CD4-positive, alpha-beta T cell treated with Interleukin-4 for 4 hours (primary cell): ENCODE results near the gene CCDC182.

ENCODE experiments used
- DNase-seq: peaks from one replicate; pipeline ENCODE4 v3.0.0-alpha.2; 2020

CCDC182 gene

GRCh38 chr17:57745242-57745641 is at the start of gene CCDC182:
CCDC182 (minus strand) TSS chr17:57745299; CDS start chr17:57745272, 27 bp downstream.
- DNase-seq, result no peak

DNA sequence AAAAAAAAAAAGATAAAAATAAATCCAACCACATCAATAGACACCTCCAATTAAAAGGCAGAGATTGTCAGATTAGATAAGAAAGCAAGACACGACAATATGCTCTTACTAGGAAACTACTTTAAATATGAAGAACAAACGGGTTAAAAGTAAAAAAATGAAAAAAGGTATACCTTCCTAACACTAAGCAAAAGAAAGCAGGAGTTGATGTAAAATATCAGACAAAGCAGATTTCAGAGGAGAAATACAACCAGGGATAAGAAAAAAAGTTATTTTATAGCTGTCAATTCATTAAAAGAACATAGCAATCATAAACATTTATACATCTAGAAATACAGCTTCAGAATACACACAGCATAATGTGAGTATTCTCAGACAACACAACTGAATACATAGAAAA is 49.7 kb upstream of the CCDC182 start:
- no peak for DNase-seq

DNA sequence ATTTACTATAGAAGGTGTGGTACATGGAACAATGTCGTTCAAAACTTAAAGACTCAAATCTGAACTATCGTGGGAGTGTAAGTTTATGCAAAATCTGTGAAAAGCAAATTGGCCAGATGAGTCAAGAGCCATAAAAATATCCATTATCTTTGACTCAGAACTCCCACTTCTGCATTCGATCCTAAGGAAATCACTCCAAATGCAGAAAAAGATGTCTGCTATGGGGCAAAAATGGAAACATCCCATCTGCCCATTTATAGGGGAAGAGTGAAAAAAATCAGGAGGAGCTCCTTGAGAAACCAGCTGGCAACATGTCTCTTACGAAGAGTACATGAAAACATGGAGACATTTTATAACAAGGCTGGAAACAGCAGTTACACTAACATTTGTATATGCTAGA is 43.6 kb upstream of the CCDC182 start:
- no peak for DNase-seq

- no peak for DNase-seq
Observed at GRCh38 chr17:57785022-57785421, 39.9 kb upstream of the CCDC182 start.

DNA sequence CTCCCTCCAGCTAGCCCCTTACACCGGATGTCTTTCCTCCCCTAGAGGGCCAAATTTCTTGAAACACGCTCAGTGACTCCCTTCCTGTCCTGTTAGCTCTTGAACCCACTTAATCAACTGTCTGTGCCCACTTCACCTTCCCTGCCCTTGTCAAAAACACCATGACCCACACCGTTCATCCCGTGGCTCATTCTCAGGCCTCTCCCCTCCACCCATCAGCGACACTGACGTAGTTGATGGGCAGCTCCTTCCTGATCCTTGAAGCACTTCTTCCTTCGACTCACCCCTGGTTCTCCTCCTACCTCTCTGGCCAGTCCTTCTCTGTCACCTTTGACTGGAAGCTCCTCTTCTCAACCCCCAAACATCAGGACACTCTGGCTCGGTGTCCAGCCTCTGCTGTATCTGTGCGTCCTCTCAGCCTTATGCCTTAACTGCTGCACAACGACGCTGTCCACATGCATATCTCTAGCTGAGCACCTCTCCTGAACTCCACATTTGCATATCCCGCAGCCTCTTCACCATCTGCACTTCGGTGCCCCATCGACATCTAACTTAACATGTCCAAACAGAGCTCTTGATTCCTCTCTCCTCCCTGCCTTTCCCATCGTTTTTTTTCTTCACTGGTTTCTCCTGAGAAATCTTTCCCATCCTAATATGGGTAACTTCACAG is 39.3 kb upstream of the CCDC182 start:
- no peak for DNase-seq

- peak; percentile 40 for DNase-seq
Observed at GRCh38 chr17:57783338-57783742, 38.2 kb upstream of the CCDC182 start.

DNA sequence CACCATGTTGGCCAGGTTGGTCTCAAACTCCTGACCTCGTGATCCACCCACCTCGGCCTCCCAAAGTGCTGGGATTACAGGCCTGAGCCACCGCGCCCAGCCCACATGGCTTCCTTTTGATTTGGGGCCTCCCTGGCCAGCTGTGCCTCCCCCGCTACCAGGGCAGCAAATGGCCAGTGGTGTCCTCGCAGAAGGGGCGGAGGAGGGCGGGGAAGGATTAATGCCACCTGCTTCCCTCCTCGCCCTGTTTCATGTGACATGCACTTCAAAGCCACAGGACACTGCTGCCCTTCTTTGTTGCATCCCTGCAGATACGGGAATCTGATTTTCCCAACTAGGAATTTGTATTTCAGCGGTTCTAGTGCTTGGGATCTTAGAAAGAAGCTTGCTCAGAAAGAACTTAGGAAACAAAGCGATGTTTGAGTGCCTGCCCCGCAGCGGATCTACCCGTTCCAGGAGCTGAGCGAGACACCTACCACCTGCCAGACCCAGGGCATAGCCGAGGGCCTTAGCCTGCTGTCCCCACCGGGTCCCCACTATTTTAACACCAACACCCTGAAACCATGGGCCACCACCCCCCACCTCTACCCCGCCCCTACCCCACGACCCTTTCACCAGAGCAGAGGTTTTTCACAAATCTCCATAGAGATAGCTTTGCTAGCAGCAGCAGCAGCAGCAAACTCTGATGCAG is 37.7 kb upstream of the CCDC182 start:
- no peak for DNase-seq

DNA sequence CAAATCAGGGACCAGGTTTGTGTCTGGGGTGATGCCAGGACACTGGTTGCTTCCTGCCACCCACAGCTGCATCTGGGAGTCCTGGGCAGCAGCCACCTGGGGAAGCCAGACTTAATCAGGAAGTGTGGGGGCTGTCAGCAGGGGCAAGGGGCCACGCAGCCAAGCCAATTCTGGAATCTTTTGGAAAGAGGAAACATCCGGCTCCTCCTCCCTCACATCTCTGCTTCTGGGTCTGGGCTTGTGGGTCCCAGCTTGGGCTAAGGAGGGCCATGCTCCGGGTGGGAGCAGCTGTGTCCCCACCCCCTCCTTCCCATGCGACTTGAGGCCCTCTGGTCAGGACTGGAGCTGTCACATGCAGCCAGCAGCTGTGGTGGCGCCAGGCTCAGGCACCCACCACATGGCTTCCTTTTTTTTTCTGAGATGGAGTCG is 37.0 kb upstream of the CCDC182 start:
- DNase-seq, result no peak

DNA sequence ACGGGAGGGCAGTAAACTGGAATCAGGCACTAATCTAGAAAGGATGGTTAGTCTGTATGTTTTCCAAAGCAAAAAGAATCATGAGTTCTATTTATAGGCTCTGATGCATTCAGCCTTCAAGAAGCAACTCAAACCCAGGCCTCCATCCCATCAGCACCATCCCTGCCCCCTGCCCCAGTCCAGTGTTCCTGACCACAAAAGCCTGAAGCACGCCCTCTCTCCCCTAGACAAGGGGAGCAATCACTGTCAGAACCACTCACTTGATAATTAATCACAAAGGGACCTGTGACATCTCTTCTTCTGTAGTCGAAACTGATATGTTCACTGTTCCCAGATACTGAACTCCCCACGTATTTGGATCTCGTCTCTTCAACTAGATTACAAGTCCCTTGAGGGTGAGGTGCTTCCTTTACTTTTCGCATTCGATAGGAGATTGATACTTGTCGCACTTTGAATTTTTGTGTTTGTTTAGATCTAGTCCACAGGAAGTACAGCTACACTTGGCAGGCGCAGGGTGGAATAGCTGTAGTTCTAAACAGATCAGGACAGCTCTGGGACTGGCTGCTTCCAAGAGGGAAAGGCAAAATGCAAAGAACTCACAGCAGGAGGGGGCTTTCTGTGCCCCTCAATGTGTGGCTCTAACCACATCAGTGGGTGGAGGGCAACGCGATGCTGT is 36.4 kb upstream of the CCDC182 start:
- no peak for DNase-seq

- DNase-seq, result no peak
Observed at GRCh38 chr17:57779706-57780105, 34.6 kb upstream of the CCDC182 start.

DNA sequence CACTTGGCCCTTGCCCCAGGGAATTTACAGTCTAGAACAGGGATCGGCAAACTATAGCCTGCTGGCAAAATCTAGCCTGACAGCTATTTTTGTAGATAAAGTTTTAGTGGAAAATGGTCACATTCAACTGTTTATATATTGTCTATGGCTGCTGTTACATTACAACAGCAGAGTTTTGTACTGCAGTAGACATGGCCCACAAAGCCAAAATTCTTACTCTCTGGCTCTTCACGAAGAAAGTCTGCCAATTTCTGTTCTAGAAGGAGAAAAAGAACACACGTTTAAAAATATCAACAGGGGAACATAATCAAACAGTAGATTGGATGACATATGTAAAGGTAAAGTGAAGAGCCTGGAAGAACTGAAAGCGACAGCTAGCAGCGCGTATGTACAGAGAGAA is 33.2 kb upstream of the CCDC182 start:
- DNase-seq, result no peak

GRCh38 chr17:57776366-57776765 is 31.3 kb upstream of the CCDC182 start:
- DNase-seq, result no peak

DNA sequence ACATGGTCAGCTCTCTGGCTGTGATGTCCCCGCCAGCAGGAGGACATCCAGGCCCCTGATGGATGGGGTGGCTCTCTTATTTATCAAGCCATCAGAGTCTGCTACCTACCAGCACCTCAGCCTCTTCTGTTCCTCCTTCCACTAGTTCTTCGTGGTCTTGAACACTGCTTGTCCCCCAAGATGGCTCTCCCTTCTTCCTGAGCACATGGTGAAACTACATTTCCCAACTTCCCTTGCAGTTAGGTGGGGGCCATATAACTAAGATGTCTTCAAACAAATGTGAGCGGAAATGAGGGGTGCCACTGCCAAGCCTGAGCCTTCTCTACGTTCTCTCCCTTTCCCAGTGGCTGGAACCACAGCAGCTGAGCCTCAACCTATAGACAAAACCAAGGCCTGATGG is 29.8 kb upstream of the CCDC182 start:
- DNase-seq, result no peak

DNA sequence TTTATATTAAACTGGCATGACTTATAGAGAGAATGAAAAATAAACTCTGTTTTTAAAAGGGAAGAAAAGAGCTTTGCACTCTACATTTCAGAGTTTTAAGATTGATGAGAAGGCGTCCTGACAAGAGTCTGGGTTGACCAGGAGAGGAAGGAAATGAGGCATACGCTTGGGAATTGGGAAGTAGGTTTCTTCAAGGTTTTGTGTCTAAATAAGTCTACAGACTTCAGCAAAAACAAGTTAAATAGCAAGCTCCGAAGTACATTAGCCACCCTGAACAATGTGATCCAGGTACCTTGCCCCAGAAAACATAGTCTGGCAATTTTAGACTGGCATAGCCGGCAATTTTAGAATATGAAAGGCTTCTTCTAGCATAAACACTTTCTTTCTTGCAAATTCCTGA is 28.5 kb upstream of the CCDC182 start:
- DNase-seq, result no peak

- no peak for DNase-seq
Observed at GRCh38 chr17:57772774-57773173, 27.7 kb upstream of the CCDC182 start.

- no peak for DNase-seq
Observed at GRCh38 chr17:57767561-57767960, 22.5 kb upstream of the CCDC182 start.

DNA sequence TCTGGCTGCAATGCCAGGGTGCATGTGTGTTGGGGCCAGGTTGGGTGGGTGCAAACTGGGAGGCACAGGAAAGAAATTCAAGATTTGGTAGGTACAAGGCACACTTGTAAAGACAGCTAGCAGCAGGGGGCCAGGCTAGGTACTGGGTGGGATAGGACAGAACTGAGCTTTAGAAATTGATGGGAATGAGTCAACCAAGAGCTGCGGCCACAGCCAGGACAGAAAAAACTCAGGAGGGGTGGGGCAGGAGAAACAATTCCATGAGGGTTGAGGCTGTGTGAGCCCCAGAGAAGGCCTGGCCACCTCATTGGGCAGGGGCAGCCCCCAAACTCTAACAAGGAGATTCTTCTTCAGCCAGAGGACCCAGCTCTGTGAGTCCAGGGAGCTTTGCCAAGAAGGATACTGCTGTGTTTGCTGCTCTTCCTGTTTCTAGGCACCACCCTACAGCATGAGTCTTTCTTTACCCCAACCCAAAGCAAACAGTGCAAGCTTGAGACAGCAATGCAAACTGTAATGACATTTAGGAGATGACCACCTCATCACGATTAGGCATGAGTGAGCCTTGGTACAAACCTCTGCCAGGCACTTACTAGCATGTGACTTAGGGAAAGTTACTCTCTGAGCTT is 21.3 kb upstream of the CCDC182 start:
- DNase-seq, result no peak

DNA sequence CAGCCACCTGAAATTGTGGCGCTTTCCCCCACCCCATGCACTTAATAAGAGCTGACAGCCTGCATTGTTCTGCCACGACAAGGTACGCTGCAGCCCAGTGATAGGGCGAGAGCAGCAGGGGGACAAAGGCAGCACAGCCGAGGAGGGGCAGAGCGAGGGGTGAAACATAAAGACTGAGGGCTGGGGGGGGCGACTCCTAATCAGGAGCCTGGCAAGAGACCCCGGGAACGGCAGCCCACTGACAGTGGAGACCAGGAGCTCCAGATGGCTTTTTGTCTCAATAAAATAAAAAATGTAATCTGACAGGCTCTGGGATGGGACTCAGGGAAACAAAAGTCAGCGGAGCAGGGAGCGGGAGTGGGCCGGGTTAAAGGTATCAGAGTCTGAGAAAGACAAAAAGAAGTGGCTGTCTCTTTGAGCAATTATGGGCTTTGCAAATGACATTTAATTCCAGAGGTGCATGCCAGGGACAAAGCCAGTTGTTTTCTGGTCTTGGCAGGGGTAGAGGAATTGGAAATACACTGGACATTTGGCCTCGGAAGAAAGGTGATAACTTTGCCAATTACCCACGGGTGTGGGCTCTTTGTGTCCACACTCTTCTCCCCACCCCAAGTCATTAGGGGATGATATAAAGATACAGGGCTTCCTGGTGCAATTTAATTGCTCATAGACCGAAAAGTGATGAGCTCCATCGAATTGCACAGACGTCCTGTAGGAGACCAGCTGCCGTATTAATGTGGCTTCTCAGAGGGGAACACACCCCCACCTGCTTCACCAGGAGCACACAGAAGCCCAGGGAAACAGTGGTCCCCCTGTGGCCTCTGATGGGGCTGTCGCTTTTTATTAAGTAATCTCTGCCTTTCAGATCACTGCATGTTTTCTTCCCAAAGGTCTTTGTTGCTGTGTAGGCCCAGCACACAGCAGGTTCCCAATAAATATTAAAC is 17.6 kb upstream of the CCDC182 start:
- no peak for DNase-seq

DNA sequence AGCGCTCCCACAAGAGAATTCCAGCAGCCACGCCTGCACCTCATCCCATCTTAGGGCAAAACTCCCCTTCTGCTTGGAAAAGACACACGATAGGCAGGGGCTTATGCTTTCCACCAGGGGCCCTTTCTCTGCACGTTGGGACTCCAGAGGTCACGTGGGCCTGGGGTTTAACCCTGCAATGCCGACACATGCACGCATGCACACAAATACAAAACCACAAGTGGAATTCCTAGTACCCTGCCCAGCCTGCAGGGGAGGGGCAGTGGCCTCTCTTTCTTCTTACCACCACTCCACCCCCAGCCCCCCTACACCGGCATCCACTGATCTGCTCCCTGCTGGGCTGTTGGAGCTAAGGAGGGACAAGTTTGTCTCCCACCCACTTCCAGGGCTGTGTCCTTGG is 16.8 kb upstream of the CCDC182 start:
- no peak for DNase-seq

DNA sequence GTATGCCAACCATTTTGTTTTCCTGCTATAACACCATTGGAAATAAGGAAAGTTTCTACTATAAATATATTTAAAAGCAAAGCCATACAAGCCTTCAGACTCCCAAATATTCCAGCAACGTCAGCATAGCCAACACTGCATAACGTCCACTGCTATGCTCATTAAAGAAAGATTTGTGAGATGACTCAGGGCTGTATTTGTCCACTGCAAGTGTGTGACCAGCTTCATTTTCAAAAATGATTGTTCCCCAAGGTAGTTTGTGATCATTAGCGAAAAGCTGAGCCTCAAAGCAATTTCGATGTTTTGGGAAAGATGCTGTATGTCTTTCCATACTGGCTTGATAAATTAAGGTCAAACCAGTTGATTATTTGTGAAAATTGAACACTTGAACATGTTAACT is 14.9 kb upstream of the CCDC182 start:
- DNase-seq, result no peak

GRCh38 chr17:57758654-57759053 is 13.6 kb upstream of the CCDC182 start:
- DNase-seq, result no peak

DNA sequence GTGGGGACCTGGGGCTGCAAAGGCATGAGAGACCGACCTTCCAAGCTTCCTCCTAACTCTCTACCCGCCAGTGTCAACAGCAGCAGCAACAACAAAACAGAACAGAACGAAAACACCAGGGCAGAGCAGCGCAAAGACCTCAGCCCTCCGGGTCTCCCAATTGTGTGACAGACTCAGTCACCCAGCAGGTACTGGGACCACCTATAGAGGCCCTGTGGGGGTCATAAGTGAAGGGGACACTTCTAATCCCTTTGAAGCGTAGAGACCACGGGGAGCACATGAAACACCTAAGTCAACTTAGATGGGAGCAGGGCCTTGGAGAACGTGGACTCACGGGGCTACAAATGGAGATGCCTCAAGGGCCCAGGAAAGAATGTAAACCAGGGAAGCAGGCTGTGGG is 12.6 kb upstream of the CCDC182 start:
- DNase-seq, result no peak

GRCh38 chr17:57756951-57757350 is 11.9 kb upstream of the CCDC182 start:
- no peak for DNase-seq
